Measurements from ENCODE around the gene ZBTB17.

DNA sequence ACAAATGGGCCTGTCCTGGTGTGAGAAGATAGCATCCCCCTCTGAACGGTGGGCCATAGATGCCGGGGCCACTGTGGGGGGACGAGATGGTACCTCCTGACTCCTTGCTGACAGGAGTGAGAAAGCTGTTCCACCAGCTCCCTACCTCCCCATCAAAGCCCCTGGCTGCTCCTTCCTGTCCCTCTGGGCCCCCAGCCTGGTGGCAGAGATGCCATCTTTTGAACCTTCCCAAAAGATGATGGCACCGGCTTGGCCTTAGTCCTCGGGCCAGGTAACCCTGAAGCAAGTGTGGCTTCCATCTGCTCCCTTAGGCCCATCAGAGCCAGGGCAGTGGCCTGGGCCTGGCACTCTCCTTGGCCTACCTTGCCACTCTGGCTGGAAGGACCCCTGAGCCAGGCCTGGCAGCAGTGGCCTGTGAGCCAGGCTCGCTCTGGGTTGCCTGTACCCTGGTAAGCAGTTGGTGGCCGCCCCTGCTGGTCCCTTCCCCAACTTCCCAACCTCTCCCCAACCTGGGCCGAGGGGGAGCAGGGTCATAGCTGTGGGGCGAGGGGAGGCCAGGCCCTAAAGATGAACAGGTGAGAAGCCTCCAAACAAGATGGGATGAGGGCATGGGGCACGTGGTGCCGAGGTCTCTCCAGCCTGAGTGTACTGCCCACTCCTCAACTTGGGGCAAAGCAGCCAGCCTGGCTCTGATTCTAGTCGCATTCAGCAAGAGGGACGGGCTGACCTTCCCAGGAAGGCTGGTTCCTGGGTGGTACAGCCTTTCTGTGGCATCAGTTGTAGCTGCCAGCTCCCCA lies 34.7 kb downstream of the ZBTB17 start:
- TF ChIP-seq EZH2 (IDR thresholded peaks at IDR 0.05; ENCODE audit: borderline replicate concordance) = no peak
- TF ChIP-seq, protein P1, sequence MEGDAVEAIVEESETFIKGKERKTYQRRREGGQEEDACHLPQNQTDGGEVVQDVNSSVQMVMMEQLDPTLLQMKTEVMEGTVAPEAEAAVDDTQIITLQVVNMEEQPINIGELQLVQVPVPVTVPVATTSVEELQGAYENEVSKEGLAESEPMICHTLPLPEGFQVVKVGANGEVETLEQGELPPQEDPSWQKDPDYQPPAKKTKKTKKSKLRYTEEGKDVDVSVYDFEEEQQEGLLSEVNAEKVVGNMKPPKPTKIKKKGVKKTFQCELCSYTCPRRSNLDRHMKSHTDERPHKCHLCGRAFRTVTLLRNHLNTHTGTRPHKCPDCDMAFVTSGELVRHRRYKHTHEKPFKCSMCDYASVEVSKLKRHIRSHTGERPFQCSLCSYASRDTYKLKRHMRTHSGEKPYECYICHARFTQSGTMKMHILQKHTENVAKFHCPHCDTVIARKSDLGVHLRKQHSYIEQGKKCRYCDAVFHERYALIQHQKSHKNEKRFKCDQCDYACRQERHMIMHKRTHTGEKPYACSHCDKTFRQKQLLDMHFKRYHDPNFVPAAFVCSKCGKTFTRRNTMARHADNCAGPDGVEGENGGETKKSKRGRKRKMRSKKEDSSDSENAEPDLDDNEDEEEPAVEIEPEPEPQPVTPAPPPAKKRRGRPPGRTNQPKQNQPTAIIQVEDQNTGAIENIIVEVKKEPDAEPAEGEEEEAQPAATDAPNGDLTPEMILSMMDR (IDR thresholded peaks at IDR 0.05; ENCODE audit: poor library complexity) = no peak
- no peak for TF ChIP-seq EZH2phosphoT487 (IDR thresholded peaks at IDR 0.05; ENCODE audit: low read depth, severe bottlenecking, unreplicated experiment)

All from hepatocyte (in vitro differentiated cells).